Stimulated activated CD4-positive, alpha-beta T cell treated with anti-CD3 and anti-CD28 coated beads, Interleukin-2, amount 100 ng/mL, for 4 hours (primary cell): ENCODE results near the gene WDR37.
"Not testable (repeated sequence)": the region's sequence is repeated elsewhere in the genome, so short reads cannot be mapped to it uniquely, and the experiment has no call there.

Source experiments
- DNase-seq: peaks from one replicate; pipeline ENCODE4 v3.0.0-alpha.2; 2020; ENCODE audit warnings: low read depth

Gene WDR37

DNA sequence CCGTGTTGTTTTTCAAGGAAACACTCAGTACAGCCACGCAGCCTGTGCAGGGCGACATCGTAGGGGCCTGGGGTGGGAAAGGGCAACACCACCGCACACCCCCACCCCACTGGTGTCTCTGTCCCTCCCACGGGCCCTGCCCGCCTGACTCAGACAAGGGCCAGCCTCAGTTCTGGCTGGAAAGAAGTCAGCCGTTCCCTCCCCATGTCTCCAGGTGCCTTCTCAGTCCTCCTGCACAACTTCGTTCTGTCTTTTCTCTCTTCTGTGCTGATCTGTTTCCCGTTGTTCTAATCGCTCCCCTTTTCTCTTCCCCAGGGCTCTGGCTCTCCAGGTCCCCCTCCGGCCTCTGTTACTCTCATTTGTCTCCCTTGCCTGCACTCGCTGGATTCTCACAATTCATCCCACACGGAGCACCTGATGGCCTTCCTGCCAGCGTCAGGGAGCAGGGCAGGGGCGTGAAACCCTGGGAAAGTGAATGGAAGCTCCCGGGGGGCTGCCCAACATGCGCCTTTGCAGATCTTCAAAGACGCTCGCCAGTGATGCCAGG is 97.7 kb downstream of the WDR37 start:
- no peak for DNase-seq

DNA sequence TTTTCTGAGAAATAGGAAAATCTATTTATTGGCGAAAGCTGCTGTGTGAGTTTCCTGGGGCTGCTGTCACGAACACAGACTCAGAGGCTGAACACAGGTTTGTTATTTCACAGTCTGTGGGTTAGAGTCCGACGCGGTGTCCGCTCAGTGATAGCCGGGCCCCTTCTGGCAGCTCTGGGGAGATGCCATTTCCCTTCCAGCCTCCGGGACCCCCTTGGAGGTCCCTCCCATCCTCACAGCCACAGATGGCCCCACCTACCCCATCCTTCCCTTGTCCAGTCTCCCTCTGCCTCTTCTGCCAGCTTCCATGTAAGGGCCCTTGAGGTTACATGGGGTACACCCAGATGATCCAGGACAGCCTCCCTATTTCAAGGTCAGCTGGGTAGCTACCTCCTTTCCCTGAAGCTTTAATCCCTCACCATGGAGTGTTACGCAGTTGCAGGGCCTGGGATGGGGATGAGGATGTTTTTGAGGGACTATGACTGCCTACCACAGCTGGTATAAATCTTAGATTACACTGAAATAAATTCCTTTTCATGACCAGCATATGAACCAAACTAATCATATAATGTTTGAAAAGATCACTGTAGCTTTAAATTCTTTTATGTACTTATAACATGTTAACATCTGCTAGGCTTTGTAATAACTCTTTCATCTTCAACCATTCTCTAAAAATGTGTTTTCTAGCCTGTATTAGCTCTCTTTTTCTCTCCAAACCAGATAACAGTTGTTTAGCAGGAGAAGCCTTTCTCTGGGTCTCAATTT is 98.5 kb downstream of the WDR37 start:
- DNase-seq, result no peak

DNA sequence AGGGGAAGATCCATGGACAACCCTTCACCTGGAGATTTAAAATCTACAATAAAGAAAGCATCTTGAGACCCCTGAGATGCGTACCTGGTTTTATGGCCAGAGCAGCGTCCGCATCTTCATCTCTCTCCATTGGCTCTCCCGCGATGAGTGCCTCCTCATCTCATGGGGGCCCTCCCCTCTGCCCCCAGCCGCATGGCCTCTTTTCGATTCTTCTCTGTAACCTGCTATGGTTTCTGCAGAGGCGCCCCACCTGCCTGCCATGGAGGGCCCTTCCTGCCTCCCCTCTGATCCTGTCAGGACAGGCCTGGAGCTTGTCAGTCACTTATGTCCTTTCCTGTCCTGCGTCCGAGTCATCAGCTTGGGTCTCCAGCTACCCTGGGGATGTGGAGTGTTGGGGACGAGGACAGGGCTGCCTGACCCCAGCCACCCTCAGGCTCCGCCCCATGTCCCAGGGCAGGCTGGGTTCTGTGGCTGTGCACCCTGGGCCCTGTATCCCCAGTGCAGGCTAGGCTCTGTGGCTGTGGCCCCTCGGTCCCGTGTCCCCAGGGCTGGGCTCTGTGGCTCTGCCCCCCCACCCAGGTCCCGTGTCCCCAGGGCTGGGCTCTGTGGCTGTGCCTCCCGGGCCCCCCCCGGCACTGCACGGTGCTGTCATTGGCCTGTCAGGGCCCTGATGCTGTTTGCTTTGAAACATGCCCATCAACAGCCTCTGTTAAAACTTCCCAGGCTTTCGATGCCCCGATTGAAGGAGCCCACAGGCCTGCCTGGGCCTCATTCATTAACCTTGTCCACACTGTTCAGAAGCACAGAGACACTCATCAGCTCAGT is 99.8 kb downstream of the WDR37 start:
- DNase-seq, result no peak

DNA sequence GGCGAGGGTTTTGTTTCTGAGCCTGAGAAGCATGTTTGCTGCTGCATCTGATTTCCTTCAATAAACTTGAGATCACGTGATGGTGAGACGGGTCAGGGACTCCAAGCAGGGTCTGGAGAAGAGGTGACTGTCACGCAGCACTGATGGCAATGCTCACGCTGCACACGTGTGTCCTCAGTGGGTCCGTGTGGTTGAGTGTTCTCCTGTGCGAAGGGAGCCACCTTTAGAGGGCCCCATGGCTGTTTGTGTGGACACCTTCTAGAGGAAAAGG is 100.4 kb downstream of the WDR37 start:
- no peak for DNase-seq

DNA sequence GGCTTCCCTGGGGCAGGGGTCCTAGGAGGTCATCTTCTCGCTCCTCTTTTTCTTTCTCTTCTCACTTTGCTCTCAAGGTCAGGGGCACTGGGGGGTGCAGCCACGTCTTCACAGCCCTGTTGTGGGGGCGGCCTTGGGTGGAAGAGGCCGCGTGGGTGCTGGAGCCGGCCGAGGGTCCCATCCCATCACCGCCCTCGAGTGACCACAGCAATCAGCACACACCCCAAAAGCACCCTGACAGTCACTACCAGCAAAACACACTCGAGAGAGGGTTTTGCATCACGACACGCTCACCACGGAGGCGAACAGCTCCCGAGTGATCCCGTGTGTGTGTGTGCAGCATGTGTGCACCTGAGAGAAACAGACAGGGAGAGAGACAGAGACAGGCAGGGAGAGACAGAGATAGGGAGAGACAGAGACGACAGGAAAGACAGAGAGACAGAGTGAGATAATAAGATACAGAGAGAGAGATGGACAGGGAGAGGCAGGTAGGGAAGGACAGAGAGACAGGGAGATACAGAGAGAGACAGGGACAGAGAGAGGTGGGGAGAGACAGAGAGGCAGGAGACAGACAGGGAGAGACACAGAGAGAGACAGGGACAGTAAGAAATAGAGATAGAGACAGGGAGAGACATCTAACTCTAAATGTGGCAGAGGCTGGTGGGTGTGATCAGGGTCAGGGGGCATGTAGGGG is 100.9 kb downstream of the WDR37 start:
- no peak for DNase-seq

DNA sequence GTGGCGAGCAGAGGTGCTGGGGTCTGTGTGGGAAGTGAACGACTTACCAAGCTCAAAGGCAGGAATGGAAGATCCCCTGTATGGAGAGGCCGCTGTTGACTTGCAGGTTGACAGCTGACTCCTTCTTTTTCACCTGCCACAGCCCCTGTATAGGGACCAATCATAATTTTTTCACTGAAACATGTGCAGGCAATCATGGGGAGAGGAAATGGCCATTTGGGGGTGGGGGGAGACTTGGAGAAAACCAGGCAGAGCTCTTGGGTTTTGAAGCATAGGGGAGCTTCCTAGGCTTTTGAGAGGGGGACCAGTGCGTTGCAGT is 101.4 kb downstream of the WDR37 start:
- DNase-seq, result no peak

DNA sequence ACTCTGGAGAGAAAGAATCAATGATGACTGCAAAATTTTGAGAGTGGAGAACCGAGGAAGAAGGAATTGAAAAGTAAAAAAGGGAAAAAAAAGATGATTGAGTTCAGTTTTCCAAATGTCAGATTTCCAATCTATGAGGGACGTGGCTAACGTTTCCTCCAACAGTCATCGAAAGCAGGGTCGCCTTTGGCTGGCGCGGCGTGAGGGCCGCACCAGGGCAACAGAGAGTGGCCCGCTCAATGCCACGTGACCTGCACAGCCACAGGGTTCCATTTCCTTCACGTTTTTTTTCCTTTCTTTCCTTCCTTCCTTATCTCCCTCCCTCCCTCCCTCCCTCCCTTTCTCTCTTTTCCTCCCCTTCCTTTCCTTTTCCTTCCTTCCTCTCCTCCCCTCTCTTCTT is 101.9 kb downstream of the WDR37 start:
- no peak for DNase-seq

DNA sequence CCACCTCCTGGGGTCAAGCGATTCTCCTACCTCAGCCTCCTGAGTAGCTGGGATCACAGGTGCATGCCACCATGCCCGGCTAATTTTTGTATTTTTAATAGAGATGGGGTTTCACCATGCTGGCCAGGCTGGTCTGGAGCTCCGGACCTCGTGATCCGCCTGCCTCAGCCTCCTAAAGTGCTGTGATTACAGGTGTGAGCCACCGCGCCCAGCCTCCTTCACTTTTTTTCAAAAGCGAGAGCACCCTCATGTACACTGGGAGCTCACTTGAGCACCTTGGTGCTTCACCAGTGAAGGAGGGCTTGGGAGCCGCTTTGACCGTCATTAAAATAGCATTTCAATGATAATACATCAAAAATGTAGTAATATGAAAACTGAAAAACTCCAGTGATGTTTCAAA is 102.4 kb downstream of the WDR37 start:
- not testable (repeated sequence) for DNase-seq

DNA sequence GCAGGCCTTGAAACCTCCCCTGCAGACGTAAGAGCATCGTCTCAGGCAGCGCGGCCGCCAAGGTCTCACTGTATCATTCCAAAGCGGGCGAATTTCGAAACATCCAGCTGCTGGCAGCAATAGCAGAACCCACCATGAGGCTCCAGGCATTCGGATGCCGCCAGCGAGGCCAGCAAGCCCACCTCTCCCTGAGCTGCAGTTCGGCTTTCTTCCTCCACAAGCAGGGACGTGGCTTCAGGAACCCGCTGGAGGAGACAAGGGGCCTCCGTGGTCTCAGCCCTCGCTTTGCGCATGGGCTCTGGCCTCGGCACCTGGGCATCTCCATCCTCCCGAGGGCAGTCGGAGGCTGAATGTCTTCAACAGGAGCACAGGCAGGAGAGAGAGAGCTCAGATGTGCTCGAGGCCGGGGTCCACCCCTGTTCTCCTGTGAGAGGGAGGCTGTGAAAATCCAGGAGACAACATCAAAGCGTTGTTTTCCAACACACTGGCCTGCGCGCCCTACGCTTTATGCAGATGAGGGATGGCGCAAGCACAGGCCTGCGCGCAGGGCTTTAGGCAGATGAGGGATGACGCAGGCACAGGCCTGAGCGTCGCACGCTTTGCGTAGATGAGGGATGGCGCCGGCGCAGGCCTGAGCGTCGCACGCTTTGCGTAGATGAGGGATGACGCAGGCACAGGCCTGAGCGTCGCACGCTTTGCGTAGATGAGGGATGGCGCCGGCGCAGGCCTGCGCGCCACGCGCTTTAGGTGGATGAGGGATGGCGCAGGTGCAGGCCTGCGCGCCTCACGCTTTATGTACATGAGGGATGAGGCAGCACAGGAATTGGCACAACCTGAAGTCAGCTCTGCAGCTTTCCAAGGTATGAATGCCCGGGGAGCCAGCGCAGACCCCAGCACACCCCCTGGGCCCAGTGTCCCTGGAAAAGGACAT is 103.2 kb downstream of the WDR37 start:
- no peak for DNase-seq

DNA sequence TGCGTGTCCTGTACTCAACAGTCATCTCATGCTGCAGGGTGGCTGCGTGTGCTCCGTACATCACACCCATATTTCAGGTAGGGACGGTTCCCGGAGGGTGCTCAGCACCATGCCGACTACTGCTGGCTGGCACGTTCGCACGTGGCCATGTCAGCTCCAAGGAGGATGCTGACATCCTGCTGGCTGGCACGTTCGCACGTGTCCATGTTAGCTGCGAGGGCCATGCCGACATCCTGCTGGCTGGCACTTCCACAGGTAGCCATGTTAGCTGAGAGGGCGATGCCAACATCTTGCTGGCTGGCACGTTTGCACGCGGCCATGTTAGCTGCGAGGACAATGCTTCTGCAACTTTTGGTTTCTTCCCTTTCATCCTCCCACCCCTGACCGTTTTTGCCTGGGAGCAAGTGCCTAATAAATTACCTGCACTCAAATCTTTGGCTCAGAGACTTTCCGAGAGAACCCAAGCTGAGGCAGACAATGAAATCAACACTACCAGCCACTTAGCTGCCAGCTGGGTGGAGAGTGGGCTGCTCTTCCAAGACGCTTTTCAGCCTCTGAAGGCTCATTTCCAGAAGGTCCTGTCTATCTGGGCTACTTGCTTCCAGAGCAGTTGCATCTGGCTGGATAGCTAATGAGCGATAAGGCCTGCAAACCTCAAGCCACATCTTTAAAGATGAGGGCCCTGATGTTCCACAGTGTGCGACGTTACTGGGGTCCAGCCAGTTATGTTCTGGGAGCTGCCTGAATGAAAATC is 104.6 kb downstream of the WDR37 start:
- no peak for DNase-seq

DNA sequence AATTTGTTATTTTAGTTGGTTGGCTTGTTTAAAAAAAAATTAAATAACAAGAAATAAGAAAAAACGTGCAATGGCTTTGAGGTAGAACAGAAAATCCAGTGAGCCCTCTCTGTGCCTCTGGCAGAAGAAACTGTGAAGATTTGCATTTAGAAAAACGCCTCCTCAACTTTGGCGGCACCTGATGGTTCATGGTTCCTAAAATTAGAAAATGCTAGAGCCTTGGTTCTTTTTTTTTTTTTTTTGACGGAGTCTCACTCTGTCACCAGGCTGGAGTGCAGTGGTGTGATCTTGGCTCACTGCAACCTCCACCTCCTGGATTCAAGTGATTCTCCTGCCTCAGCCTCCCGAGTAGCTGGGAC is 105.1 kb downstream of the WDR37 start:
- not testable (repeated sequence) for DNase-seq

DNA sequence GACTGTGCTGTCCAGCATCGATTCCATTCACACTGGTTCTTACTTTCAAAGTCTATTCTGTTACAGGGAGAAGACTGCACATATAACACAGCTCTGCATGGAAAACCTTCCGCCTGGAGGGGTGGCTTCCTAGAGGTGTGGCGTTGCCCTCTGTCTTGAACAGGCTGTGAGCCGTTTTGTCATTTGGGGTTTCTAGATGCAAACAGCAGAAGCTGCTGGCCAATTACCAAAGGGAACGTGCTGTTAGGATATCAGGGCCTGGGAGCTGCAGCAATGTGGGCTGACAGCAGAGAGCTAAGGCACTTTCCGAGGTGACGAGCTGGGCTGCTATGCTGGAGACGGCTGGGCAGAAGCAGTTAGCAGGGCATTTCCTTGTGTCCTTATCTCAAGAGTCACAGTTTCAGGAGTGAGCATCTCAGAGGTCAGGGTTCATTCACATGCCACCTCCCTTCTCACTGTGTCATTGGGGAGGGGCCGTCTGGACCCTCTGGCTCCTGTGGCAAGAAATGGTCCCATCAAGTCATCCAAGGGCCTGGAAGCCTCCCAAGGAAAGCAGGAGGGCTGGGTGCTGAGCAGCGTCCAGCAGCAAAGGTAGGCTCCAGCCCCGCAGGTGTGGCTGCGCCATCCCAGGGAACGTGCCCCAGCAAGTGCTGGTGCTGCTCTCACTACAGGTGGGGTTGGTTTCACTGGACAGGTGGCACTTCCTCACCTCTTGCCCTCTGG is 106.5 kb downstream of the WDR37 start:
- DNase-seq, result no peak

DNA sequence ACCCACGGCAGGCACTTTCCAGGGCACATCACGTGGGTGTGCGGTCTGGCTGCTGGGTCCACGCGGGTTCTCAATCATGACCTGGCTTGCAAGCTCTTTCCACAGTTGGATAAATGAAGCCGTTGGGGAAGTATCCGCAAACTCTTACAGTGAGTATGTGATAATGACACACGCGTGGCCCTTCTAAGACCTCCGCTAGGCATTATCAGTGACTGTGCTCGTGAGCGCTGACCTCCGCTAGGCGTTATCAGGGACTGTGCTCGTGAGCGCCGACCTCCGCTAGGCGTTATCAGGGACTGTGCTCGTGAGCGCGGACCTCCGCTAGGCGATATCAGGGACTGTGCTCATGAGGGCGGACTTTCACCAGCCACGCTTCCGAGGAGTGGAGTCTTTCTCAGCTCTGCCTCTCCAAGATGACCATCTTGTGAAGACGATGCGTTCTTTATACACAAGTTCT is 107.0 kb downstream of the WDR37 start:
- DNase-seq, result no peak

DNA sequence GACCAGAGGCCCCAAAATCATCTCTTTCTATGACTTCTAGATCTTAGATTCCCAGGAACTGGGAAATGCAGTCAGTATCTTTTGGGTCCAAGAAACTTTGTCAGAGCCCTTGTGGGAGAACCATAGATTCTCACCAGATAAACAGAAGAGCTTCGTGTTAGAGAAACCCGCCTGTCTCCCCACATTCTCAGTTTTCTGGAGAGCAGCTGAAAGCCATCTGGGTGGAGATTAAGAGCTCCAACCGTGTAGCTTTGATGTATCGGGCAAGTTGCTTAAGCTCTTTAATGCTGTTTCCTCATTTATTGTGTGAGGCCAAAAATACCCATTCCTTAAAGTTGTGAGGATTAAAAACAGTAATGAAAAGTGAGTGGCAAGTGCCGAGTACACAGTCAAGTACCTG is 107.6 kb downstream of the WDR37 start:
- DNase-seq, result no peak

DNA sequence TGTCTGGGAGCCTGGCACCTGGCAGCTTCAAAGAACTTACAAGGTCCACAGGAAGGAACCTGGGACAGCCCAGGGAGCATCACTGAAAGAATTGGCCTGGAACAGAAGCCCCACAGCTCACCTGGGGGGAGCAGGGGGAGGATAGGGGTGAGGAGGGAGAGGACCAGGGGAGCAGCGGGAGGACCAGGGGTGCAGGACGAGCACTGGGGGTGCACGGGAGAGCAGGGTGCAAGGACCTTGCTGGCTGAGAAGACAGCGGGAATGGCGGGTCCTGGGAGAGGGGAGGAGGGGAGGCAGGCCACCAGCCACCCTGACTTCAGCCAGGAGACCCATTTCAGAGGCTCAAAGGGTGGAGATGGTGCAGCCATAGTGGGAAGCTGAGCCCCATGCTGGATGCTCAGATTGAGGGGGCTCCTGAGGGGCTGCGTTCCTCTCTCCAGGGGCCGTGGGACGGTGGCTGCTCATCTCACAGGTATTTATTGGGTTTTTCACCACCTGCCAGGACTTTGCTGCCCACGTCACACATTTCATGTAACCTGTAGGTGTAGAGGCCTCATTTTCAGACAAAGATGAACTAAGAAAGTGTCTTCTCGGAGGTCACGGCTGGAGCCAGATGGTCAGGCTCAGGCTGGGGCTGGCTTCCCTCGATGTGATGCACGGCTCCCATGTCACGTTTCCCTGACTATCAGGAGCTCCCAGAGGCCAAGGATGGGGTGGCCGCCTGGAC is 110.1 kb downstream of the WDR37 start:
- DNase-seq, result no peak

DNA sequence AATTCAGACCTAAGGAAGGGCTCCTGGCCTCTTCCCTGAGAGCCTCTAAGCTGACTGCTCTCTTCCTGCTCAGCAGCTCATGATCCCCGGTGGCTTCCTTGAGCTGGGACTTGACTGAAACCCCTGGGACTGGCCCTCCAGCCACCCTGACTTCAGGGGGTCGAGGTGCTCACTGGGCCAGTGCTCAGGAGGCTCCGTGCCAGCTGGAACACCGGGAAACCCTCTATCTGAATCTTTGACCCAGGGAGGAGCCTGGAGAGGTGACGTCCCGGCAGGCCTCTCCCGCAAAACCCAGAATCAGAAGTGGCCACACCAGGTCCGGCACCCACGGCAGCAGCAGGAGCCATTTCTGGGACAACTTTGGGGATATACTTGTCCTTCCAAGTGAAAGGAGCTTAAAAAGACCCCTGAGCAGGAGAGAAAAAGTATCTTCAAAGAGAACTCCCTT is 110.7 kb downstream of the WDR37 start:
- no peak for DNase-seq

DNA sequence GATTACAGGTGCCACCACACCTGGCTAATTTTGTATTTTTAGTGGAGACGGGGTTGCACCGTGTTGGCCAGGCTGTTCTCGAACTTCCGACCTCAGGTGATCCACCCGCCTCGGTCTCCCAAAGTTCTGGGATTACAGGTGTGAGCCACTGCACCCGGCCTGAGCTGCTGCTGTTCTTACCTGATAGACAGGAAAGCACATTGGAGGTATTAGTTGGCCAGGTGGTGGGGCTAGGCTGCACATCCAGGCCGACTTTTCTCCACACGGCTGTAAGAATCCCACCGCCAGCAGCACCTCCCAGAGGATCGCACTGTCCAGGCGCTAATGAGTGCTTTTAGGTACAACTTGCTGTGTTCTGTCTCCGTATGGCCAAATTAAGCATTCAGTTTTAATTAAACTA is 112.6 kb downstream of the WDR37 start:
- DNase-seq, result no peak

DNA sequence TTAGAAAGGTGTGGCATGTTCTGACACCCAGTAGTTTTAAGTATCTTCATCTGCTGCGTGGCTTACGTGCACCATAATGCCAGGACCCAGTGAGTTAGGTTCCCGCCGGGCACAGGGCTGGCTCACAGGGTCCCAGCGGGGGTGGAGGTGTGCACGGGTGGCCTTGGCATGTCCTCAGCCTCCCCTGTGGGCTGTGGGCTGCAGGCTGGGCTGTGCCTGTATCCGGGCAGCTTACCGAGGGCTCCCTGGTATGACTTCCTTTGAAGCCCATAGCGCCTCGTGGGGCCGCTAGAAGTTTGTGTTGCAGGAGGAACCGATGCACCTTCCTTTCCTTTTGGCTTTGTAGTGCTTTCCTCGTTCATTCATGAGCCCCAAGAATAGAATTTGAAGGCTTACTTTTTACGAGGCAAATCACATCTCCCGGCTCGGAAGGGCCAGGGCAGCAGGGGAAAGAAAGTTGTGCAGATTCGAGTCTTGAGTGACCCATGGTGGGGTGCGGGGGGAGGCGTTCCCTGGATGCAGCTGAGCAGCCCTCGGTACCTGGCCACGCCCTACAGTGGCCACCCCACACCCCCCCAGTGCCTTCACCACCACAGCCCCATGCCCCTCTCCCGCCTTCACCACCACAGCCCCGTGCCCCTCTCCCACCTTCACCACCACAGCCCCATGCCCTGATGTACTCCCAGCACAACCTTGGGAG is 113.2 kb downstream of the WDR37 start:
- DNase-seq, result no peak
